Measurements from ENCODE around the gene DUSP23.

DNA sequence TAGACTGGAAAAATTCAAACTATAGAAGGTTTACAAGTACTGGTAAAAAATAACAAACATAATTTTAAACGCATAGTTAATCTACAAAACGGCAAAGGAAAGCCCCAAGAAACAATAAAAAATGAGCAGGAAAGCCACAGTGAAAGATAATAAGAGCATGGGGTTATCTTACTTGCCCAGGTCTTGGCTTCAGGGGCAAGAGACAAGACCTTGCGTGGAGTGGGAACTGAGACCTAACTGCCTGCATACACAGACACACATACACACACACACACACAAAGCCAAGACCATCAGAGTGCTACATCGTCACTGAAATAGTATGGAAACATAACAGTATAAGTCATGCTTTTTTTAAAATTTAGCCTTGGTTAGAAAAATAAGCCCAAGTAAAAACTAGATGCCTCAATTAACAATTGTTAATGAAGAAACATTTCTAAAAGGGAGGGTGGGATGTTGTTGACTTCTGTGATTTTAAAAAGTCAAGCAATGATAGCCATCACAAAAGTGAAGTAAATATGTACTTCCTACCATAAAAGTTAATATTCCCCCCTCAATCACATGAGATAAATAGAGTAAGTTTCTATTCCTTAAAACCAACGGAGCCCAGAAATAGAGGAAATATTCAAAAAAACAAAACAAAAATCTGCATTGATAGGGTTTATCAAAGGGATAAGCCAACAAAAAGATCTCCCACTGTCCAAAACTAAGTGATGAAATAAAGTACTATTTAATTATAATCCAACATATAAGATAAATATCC lies 36.9 kb upstream of the DUSP23 start:
- TF ChIP-seq, protein P1, sequence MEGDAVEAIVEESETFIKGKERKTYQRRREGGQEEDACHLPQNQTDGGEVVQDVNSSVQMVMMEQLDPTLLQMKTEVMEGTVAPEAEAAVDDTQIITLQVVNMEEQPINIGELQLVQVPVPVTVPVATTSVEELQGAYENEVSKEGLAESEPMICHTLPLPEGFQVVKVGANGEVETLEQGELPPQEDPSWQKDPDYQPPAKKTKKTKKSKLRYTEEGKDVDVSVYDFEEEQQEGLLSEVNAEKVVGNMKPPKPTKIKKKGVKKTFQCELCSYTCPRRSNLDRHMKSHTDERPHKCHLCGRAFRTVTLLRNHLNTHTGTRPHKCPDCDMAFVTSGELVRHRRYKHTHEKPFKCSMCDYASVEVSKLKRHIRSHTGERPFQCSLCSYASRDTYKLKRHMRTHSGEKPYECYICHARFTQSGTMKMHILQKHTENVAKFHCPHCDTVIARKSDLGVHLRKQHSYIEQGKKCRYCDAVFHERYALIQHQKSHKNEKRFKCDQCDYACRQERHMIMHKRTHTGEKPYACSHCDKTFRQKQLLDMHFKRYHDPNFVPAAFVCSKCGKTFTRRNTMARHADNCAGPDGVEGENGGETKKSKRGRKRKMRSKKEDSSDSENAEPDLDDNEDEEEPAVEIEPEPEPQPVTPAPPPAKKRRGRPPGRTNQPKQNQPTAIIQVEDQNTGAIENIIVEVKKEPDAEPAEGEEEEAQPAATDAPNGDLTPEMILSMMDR (IDR thresholded peaks at IDR 0.05), result no peak
- no peak for TF ChIP-seq POLR2A (IDR thresholded peaks at IDR 0.05)
